Measurements from ENCODE around the gene CCDC196. TPM values are rescaled to one million over a fixed set of nuclear protein-coding genes. Genes with fewer than 3 reads are reported as not detected.

The CCDC196 gene
- polyA plus RNA-seq, 1 of the 3 experiments (the other 2 are of a cell fraction): not detected

Other genes with a start within 250 kb of the CCDC196 start
- gene GPHN, start 21.8 kb downstream of the CCDC196 start, polyA plus RNA-seq (2012; rRNA removed): 6.9 and 8.8 TPM in 2 replicates